ENCODE data around the gene FRMD8. TPM values are rescaled to one million over a fixed set of nuclear protein-coding genes. Genes with fewer than 3 reads are reported as not detected.

FRMD8 gene
- total and polyA plus RNA-seq, 2 of the 8 experiments (the other 6 are each of a cell fraction or from before 2014, with no cell fraction given): 15.0 to 19.2 TPM

DNA sequence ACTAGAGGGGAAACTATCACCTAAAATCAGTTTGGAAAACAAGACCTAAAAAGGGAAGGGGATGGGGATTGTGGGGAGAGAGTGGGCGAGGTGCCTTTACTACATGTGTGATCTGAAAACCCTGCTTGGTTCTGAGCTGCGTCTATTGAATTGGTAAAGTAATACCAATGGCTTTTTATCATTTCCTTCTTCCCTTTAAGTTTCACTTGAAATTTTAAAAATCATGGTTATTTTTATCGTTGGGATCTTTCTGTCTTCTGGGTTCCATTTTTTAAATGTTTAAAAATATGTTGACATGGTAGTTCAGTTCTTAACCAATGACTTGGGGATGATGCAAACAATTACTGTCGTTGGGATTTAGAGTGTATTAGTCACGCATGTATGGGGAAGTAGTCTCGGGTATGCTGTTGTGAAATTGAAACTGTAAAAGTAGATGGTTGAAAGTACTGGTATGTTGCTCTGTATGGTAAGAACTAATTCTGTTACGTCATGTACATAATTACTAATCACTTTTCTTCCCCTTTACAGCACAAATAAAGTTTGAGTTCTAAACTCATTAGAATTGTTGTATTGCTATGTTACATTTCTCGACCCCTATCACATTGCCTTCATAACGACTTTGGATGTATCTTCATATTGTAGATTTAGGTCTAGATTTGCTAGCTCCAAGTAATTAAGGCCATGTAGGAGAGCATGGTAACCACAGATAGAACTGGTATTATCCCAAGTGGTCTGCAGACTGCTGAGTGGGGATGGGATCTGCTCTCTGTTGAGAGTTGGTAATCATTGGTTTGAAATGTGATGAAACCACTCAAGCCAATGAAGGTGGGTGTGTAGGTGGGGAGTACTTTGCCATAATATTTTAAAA lies 39.8 kb downstream of the FRMD8 start (continued):
- TF ChIP-seq KDM1A (IDR thresholded peaks at IDR 0.05; ENCODE audit: borderline replicate concordance, low read length) (no peak), TEAD4 (IDR thresholded peaks at IDR 0.05; ENCODE audit: low read depth, low read length) (no peak), BCL11A (IDR thresholded peaks at IDR 0.05; ENCODE audit: low read depth in 2 of 2, low read length in 2 of 2) (no peak), CREB1 (IDR thresholded peaks at IDR 0.05) (no peak), EZH2 (IDR thresholded peaks at IDR 0.05; ENCODE audit: low read depth, low read length, severe bottlenecking) (no peak), POLR2A (IDR thresholded peaks at IDR 0.05; ENCODE audit: control extremely low read depth in 1 of 2, low read depth in 2 of 2, low read length in 2 of 2) (no peak)

Measured in H1 (cell line).